ENCODE measurements around the gene CRACDL. TPM values are rescaled to one million over a fixed set of nuclear protein-coding genes. Genes with fewer than 3 reads are reported as not detected.
"Not testable (repeated sequence)": the region's sequence is repeated elsewhere in the genome, so short reads cannot be mapped to it uniquely, and the experiment has no call there.

CRACDL gene
- total RNA-seq, 1 donor from 2014 or later: 1.1 TPM

DNA sequence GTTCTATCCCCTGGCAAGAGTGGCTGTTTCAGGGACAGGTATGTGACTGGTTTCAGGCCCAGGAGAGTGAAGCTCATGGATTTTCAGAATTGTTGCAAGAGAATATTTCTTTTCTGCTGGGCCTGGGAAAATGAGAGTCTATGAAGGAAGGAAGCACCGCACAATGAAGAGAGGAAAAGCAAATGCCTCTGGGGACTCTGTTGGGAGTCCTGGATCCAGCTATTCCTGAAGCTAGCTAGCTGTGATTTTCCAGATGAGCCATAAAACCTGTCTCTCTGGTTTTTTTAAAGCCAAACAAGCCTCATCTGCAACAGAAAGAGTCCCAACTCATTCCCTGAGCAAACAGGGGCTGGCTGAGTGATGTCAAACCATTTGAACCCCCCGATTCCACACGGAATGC, 53.7 kb downstream of the CRACDL start:
- no peak for DNase-seq

DNA sequence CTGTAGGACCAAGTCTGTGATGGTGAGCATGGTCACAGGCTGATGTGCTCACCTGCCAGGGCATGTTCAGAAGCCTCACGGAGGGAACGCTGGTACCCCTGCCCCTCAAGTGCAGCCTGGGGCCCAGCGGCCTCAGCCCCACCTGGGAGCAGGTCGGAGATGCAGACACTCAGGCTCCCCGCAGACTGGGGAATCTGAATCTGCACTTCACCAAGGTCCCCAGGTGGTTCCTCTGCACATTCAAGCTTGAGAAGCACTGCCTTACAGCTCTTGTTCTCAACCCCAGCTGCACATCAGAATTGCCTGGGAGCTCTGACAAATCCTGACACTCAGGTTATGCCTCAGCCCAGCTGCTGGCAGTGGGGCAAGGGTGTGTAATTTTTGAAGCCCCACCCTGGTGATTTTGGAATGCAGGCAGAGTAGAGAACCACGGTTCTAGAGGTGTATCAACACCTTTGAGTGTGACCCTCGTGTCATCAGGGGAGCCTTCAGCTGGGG, 54.8 kb downstream of the CRACDL start:
- no peak for DNase-seq

DNA sequence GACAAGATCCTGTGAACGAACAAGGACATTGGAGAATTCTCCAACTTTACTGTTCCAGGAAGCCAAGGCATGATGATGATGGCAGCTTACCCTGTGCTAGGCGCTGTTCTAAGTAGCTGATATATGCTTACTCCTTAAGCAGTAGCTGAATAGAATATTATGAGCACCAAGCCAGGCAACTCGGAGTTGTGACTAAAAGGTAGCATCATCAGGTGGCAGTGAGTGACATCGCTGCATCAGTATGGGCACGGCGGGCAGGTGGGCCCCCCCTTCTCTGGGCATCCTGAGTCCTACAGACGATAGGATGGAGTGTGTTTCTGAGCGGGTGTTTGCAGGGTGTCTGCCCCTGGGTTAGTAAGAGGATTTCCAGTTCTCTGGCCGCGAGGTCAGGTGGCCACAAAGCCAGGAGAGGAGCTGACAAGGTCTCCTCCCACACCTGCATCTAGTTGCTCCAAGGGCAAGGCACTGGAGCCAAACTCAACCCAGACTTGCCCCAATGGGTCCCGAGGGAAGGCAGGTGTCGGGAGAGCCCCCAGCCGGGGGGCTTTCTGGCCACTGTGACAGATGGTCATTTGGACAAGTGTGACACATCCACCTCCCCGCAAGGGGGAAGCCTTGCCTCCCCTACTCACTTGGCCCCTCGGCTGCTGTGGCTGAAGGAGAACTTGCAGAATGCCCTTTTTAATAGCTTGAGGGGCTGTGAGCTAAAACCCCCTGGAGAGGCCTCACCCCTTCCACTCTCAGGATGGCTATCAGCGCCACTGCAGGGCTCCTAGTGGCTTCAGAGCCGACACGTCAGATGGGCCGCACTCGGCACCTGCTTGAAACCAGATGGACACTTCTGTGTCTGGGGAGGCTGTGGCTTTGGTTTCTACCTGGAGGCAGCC, 55.5 kb downstream of the CRACDL start:
- no peak for DNase-seq

DNA sequence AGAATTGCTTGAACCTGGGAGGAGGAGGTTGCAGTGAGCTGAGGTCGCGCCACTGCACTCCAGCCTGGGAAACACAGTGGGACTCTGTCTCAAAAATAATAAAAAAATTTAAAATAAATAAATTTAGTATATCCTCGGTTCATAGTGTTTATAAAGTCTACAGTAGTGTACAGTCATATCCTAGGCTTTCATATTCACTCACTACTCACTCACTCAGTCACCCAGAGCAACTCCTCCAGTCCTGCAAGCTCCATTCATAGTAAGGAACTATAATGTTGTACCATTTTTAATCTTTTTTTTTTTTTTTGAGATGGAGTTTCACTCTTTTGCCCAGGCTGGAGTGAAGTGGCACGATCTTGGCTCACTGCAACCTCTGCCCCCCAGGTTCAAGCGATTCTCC, 58.4 kb downstream of the CRACDL start:
- not testable (repeated sequence) for DNase-seq

DNA sequence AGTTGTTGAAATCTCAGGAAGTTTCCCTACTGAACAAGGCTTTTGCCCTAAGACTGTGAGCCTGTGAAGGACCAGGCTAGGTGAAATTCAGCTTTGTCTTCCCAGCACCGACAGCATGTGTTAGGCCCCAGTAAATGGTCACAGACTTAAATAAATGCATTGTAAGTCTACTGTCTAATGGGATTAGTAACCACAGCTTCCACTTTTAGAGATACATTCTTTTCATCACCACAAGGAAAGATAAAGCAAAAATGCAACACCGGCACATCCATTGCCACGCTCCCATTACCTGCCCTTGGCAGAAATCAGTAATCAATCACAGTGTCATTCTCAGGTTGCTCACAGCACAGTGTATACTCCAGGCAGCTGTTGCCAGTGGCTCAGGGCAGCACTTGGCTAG, 59.3 kb downstream of the CRACDL start:
- no peak for DNase-seq

DNA sequence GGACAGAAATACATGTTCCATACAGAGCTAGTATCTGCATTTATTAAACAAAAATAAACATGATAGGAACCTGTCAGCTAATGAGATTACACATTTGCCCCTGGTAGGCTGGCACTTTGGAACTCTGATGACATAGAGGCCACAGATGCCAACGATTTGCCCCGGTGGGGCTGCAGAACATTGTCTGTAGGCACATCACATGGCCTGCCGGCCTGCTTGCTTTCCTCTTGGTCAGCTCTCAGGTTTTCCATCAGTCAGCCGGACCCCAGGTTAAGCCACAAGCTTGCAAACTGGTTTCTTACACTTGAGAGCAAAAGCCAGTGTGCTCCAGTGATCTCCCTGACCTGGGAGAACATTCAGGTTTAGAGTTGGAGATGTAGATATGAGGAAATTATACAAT, 60.3 kb downstream of the CRACDL start:
- no peak for DNase-seq

DNA sequence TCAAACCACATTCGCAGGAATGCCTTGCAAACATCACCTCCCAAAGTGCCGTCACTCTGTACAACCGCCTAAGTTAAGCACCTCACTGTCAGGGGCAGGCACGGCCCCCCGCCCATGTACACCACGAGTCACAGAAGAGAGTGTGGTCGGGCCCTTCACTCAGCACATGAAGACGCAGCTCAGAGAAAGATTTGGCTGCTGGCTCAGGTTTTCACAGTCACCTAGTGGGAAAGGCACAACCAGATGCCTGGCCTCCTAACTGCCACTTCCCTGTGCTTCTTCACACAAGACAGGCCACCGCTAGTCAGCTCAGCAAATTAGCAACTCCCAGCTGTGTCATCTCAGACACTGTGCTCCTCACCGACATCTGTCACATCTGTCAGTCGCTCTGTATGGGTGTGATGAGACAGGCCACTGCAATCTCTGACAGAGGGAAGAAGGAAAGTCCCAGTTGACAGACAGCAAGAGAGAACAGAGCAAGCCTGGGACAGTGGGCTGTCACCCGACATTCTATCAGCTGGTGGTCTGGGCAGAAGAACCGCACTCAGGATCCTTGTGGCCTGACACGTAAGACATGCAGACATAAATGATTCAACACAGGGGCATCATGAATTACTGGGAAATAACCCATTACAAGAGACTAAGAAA, 60.8 kb downstream of the CRACDL start:
- no peak for DNase-seq

DNA sequence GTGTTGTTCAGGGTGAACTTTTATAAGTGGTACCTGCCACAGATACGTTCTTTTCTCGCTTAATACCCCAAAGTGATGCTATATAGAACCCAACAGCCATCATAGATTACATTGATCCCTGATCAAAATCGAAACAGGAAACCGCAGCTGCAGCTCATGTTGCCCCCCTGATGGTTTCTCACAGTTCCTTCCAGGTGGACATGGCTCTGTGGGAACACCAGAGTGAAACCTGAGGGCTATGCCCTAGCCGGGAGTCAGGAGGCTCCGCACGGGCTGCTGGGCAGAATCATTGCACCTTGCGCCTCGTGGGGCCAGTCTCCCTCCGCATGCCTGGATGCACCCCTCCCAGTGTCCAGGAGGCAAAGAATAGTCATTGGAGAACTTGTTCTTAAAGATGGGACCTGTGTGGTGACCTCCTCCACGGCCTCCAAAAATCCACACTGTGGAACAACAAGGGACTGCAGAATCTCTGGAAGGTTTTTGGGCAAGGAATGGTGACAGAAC, 61.8 kb downstream of the CRACDL start:
- no peak for DNase-seq

DNA sequence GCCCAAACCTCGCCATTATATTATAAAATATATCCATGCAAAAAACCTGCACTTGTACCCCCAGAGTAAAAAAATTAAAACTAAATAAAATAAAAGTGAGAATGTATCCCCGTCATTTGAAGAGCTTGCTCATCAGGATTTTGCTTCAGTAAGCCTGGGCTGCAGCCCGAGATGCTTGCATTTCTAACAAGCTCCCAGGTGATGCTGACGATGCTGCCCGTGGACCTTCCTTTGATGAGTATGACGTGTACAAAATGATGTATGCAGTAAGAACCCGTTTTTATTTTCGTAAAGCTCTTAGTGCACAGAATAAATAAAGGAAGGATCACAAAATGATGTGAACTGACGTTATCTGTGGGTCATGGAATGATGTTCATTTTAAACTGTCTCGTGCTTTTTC, 63.5 kb downstream of the CRACDL start:
- no peak for DNase-seq

DNA sequence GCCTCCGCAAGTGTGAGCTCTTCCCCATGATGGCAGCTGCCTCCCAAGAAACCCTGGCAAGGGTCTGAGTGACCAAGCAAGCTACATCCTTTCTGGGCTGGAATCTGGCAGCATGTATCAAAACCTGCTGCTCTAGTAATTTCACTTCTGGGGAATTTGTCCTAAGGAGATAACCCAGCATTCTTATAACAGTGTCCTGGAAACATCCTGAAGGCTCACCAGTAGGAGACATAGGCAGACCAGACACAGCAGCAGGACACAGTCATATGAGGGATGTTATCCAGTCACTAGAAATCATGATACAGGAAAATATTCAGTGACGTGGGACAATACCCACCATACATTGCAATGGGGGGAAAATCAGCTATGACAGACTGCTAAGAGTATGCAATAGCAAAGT, 64.5 kb downstream of the CRACDL start:
- DNase-seq: no peak

DNA sequence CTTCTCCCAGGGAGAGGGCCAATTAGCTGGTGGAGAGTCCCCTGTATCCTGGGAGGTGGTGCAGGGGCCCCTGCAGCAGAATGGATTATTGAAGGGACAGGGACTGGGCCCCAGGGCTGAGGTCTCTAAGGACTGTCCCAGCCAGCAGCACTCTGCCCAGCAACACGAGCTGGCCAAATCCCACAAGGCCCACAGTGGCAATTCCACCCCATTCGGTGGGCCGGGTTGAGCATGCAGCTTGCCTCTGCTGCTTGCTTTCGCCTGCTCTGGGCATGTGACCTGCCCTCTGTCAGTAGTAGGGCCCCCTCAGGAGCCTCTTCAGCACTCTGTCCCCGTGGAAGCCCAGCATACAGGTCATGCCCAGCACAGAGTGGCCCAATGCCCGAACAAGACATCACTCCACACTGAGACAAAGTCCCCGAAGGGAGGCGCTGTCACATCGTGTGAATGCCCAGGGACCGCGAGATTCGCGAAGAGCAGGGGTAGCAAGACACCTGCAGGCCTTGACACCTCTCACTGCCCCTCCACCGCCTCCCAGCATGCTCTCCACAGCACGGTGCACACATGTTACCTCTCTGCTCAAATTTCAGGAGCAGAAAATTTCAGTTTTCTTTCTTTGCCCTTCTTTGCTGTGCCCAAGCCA, 65.4 kb downstream of the CRACDL start:
- DNase-seq: no peak

DNA sequence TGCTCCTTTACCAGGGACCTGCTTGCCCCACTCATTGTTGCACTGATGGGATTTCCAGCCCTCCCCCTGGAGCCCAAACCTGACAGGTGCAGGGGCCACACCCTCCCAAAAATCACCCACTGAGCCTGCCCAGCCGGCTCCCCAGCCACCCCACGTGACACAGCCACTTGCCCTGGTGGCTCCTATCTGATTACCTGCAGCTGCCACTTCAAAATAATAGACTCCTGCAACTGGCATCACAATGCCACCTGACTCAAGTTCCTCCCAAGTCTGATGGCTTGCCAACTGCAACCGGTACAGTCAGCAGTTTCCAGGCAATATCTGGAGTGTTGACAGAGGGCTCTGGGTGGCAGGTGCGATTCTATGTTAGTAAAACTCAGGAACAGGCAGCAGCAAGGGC, 66.2 kb downstream of the CRACDL start:
- DNase-seq: no peak

DNA sequence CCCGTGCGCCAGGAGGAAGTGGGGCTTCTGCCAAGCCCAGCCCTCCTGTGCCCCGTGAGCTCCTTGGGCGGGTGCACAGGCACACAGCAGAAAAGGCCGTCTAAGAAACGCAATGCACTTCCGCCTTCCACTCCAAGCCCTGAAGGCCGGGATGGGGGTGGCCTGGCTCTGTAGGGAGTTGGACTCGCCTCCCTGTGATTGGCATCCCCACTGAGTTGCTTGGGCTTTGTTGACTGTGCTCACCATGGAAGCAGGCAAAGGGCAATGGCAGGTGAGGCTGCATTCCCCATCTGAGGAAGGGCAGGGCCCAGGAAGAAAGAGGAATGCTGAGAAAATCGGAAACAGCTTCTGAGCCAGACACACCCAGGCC, 66.8 kb downstream of the CRACDL start:
- DNase-seq: no peak

DNA sequence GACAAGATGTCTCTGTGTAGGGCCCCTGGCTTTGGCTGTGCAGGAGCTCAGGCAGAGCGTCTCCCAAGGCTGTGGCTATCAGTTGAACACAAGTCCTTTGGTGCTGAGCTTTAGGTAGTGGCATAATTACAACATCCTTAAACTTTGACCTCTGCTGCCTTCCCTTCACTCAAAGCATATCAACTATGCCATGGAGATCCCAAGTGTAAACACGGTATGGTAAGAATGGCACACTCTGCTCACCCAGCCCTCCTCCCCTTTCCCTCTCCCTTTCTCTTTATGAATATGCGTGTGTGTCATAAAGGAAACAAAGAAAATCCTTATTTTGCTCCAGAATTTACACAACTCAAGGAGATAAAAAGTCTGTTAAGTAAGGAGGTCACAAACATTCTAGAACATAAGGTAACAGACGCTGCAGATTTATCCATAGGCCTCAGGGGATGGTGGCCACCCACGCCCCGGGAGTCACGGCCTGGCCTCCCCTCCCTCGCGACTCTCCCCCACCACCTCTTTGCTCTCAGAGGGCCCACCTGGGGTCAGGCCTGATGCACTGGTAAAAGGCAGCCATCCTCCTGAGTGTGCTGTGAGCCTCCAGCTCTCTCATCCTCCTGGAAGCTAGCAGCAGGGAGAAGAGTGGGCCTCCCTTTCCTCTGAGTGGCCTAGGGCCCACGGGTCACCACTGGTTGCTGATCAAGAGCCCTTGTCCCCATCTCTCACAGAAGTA, 67.3 kb downstream of the CRACDL start:
- no peak for DNase-seq

DNA sequence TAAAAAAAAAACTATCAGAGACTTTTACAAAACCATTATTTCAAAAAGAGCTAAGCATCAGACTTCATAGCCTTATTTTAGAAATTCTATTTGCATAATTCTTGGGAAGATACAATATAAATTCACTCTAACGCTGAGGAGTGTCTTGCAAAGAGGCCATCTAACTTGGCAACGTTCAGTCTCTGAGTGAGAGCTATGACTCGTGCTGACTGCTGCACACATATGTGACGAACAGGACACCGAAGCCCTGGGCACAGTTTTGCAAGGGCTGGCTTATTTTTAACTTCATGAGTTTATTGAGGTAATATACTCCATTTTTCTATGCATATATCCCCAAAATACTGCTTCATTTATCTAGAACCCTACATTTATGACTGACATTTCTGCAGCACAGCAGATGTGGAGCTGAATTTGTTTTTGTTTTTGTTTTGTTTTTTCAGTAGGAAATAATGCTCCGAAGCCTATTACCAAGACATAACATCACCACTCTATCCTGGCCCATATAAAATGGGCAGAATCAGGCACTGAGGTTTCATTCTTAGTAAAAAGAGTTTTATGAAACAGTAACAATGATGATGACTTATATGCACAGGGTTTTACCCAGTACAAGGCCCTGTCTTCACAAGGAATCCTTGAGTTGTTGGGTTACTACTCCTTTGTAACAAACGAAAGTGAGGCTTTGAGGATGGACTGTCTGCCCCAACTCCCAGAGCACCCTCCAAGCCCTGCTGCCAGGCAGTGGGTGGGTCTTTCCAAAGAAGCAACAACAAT, 68.3 kb downstream of the CRACDL start:
- DNase-seq: no peak

DNA sequence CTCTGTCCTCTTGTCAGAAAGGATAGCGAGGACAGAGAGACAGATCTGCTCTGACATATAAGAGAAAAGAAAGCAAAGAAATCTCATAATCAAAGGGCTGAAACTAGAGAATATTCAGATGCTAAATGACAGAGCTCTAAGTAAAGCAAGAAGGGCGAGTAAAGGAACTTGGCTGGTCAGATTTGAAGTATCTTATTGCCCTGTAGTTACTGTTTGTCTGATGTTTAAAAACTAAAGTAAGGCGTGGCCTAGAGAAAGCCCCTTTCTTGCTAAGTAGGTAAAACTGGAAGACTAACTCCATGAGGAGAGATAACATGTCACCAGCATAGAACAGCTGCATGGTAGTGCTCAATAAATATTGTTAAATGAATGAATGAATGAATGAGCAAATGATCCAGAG, 70.0 kb downstream of the CRACDL start:
- no peak for DNase-seq

DNA sequence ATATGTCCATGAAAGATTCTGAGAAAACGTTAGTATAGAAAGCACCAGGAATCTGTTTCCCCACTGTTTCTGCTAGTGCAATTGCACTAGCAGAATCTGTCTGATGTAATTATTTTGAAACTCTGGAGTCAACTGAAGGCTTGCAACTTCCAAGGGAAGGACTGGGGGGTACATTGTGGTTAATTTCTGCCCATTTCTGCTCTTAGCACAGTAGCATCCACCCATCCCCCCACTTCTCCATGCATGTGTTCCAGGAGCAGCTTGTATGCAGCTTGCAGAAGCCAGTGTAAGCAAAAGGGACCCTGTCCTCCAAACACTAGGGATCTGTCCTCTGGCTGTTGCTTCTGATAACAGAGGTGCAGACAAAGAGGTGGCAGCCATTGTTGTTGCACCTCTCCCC, 74.4 kb downstream of the CRACDL start:
- DNase-seq: no peak

DNA sequence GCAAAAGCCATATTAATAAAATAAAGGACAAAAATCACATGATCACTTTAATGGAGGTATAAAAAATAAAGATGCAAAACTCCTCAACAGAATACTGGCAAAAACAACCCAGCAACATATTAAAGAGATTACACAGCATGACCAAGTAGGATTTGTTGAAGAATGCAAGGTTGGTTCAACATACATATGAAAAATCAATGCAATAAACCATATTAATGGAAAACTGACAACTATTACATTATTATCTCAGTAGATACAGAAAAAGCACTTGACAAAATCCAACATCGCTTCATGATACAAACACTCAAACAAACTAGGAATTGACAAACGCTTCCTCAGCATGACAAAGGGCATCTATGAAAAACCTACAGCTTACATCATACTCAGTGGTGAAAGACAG, 76.7 kb downstream of the CRACDL start:
- DNase-seq: no peak

DNA sequence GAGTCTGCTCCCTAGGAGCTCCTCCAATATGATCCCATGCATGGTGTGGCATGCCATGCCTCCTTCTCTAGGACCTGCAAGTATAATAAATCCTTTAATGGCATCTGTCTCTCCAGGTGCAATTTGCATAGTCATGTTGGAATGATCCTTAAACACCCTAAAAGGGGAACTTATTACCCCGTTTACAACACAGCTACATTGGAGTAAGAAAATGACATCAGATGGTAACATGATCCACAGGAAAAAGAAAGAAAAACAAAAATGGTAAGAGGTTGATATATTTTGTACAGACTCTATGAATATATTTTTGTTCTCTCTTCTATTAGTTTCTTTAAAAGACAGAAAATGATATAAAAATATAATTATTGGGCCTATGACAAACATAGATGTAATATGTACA, 79.0 kb downstream of the CRACDL start:
- DNase-seq: no peak

DNA sequence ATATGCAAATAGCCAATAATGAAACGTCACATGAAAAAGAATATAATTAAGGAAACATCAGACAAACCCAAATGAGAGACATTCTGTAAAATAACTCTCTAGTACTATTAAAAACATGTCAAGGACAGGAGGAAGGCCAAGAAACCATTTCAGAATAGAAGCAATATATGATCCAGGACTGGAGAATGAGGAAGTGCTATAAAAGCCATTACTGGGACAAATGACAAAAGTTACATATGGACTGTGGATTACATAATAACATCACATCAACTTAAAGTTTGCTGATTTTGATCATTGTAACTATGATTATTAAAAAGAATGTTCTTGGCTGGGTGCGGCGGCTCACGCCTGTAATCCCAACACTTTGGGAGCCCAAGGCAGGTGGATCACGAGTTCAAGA, 81.3 kb downstream of the CRACDL start:
- no peak for DNase-seq

DNA sequence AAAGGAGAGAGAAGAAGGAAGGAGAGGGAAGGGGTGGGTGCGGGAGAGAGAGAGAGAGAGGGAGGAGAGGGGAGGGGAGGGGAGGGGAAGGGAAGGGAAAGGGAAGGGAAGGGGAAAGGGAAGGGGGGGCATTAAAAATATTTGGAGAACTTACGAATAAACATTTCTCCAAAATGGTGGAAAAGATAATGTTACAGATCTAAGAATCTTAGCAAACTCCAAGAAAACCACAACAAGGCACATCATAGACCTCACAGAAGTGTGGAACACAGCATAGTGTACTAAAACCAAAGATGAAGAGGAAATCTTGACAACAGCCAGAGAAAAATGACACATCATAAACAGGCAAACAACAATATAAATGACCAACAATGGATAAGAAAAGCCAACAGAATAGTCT, 83.1 kb downstream of the CRACDL start:
- no peak for DNase-seq

DNA sequence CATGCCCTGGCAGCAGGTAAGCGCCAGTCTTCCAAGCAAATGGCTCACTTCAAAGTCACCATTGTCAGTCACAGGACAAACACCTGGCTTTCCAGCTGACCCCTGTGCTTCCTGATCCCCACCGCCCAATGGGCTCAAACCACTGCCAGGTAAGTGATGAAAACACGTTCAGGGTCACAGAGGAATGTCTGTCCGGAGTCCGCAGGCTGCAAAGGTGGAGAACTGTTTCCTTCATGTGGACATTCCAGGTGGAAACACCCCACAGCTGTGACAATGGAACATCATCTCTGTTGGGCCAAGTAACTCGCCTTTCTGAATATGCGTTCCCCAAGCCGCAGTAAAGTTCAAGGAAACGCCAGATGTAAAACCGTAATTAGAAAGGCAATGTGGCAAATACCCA, 86.0 kb downstream of the CRACDL start:
- no peak for DNase-seq
